CD14-positive monocyte (primary cell): ENCODE data around the gene PLSCR4. TPM values are rescaled to one million over a fixed set of nuclear protein-coding genes. Genes with fewer than 3 reads are reported as not detected.

Experiments used
- DNase-seq, 3 donors: peaks; one replicate each; pipeline ENCODE4 v3.0.0-alpha.2; 2011 to 2022
- H2AFZ ChIP-seq: 2 replicates; pipeline ENCODE4 v1.6.0; 2012; ENCODE audit warnings: mild to moderate bottlenecking, low read depth, low read length, inconsistent platforms; ENCODE audit not compliant: insufficient read depth, poor library complexity, severe bottlenecking
- H3K27ac ChIP-seq, 2 donors: 1 replicate in 1 of 2; 2 replicates in 1 of 2; pipeline ENCODE4 v1.5.1; 2012 to 2013; ENCODE audit warnings: low read length in 2 of 2, control low read depth in 1 of 2, inconsistent platforms in 1 of 2, low read depth in 1 of 2, mild to moderate bottlenecking in 1 of 2
- H3K27me3 ChIP-seq, 2 donors: one replicate each; pipeline versions ENCODE4 v1.6.0 to v1.6.1; 2011 to 2013; ENCODE audit warnings: low read length in 2 of 2; ENCODE audit not compliant: control insufficient read depth in 2 of 2, insufficient read depth in 2 of 2
- H3K36me3 ChIP-seq, 2 donors: replicated peaks in 1 of 2; 1 replicate in 1 of 2; 2 replicates in 1 of 2; pipeline versions ENCODE4 v1.5.1 to v1.6.1; 2012 to 2013; ENCODE audit warnings: low read length in 2 of 2, control low read depth in 1 of 2, inconsistent platforms in 1 of 2, mild to moderate bottlenecking in 1 of 2; ENCODE audit not compliant: insufficient read depth in 2 of 2, control insufficient read depth in 1 of 2
- H3K4me1 ChIP-seq, 2 donors: 1 replicate in 1 of 2; 2 replicates in 1 of 2; pipeline versions ENCODE4 v1.5.1 to v1.6.1; 2012 to 2013; ENCODE audit warnings: low read length in 2 of 2, control low read depth in 1 of 2, inconsistent platforms in 1 of 2, mild to moderate bottlenecking in 1 of 2, moderate library complexity in 1 of 2; ENCODE audit not compliant: insufficient read depth in 2 of 2, control insufficient read depth in 1 of 2
- H3K4me2 ChIP-seq: replicated peaks from 2 replicates; pipeline ENCODE3; 2012; ENCODE audit warnings: low read length, moderate library complexity, mild to moderate bottlenecking; ENCODE audit not compliant: poor library complexity, severe bottlenecking; ENCODE audit errors: extremely low read depth
- H3K4me3 ChIP-seq, 3 experiments: fragments of 200-600 bp in 1 of 3; sonication (generic) in 1 of 3; replicated peaks in 1 of 3; 1 replicate in 2 of 3; 2 replicates in 1 of 3; pipeline ENCODE4 v1.5.1; 2011 to 2013; ENCODE audit warnings: low read length in 3 of 3, mild to moderate bottlenecking in 3 of 3, control low read depth in 2 of 3, low read depth in 2 of 3, inconsistent platforms in 1 of 3, moderate library complexity in 1 of 3
- H3K79me2 ChIP-seq: 2 replicates; pipeline ENCODE4 v1.6.0; 2012; ENCODE audit warnings: mild to moderate bottlenecking, control low read depth, inconsistent platforms, low read length, moderate library complexity; ENCODE audit not compliant: insufficient read depth
- H3K9ac ChIP-seq: 2 replicates; pipeline ENCODE4 v1.6.0; 2017; ENCODE audit warnings: low read length, mild to moderate bottlenecking; ENCODE audit not compliant: insufficient read depth, poor library complexity, severe bottlenecking
- H3K9me3 ChIP-seq, 2 donors: replicated peaks in 1 of 2; 1 replicate in 1 of 2; 2 replicates in 1 of 2; pipeline versions ENCODE4 v1.5.1 to v1.6.1; 2012 to 2013; ENCODE audit warnings: low read length in 2 of 2, control low read depth in 1 of 2; ENCODE audit not compliant: control insufficient read depth in 1 of 2, insufficient read depth in 1 of 2
- H4K20me1 ChIP-seq: 2 replicates; pipeline ENCODE4 v1.6.0; 2012; ENCODE audit warnings: mild to moderate bottlenecking, low read length, control low read depth, moderate library complexity; ENCODE audit not compliant: insufficient read depth
- H3K27ac Mint-ChIP-seq, 7 donors: one replicate each; pipeline ENCODE4 v1.8.0; 2020; ENCODE audit warnings: mild to moderate bottlenecking in 7 of 7, mixed read lengths in 7 of 7, moderate library complexity in 6 of 7, inconsistent platforms in 2 of 7
- H3K27me3 Mint-ChIP-seq, 3 donors: one replicate each; pipeline ENCODE4 v1.8.0; 2021 to 2022; ENCODE audit warnings: low read depth in 3 of 3, mild to moderate bottlenecking in 3 of 3, mixed read lengths in 3 of 3, moderate library complexity in 3 of 3, inconsistent platforms in 1 of 3
- H3K36me3 Mint-ChIP-seq, 2 donors: one replicate each; pipeline ENCODE4 v1.8.0; 2020; ENCODE audit warnings: mixed read lengths in 2 of 2, inconsistent platforms in 1 of 2, mild to moderate bottlenecking in 1 of 2
- H3K4me1 Mint-ChIP-seq: one replicate; pipeline ENCODE4 v1.8.0; 2020; ENCODE audit warnings: mild to moderate bottlenecking, mixed read lengths
- H3K4me3 Mint-ChIP-seq, 2 donors: one replicate each; pipeline ENCODE4 v1.8.0; 2020; ENCODE audit warnings: mild to moderate bottlenecking in 2 of 2, mixed read lengths in 2 of 2, moderate library complexity in 1 of 2
- H3K9me3 Mint-ChIP-seq, 7 donors: one replicate each; pipeline ENCODE4 v1.8.0; 2020 to 2022; ENCODE audit warnings: mixed read lengths in 7 of 7, mild to moderate bottlenecking in 6 of 7, moderate library complexity in 6 of 7, inconsistent platforms in 2 of 7
- WGBS: methylation state at CpG from one replicate; pipeline ENCODE4 v1.1.5; 2013; ENCODE audit warnings: missing lambda C conversion rate; ENCODE audit not compliant: insufficient coverage; 5-methylcytosine and 5-hydroxymethylcytosine counted together
- intact Hi-C, 2 donors: fragments of 100-400 bp; cut with micrococcal nuclease; formaldehyde crosslinking; loops; one replicate each; pipeline versions ENCODE4 v1.15.0 to v1.15.1; 2023
- polyA plus RNA-seq, 3 donors: library from polyadenylated mRNA; depleted of rRNA in 1 of 3; unstranded in 2 of 3; stranded (reverse) in 1 of 3; fragments of 300-500 nt in 2 of 3; fragments of >200 nt in 1 of 3; fragmentation: Illumina TruSeq in 2 of 3; gene quantifications; 1 replicate in 2 of 3; 2 replicates in 1 of 3; pipeline ENCODE4 v1.2.3, GENCODE V29; 2012 to 2021
- TF ChIP-seq, protein P1 (sequence below): fragments of 200-600 bp; IDR thresholded peaks from one replicate; pipeline ENCODE4 v1.8.0; 2022; ENCODE audit warnings: antibody characterized with exemption, mild to moderate bottlenecking

PLSCR4 gene
- polyA plus RNA-seq, 3 donors, result 0.05 TPM; not detected in 2

DNA sequence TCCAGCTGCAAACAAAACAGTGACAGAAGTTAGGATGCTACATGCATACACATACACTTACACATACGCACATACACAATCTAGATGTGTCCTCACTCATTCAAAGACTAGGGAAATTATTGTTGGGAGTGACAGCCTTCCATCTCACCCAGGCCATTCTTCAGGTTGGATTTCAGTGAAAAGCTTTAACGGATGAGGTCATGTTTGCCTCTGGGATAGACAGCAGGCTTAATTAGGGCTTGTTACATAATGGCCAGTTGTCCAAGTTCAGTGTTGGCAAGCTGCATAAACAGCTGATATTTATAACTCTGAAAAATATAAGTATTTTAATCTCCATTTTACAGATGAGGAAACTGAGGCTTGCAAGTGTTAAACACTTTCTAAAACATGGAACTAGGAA, 54.1 kb downstream of the PLSCR4 start:
- Histone ChIP-seq H3K9me3 (no peaks in the 10 kb centered on the region), H3K36me3 (no peaks in the 10 kb centered on the region), H3K27ac (no peak overlapping the region), H3K9ac (no peak overlapping the region), H4K20me1 (no peaks in the 10 kb centered on the region), H3K4me2 (no peak overlapping the region), H3K4me1 (no peaks in the 10 kb centered on the region), H3K27me3 (no peaks in the 10 kb centered on the region), H3K4me3 (no peak overlapping the region), H2AFZ (no peak overlapping the region), H3K79me2 (no peaks in the 10 kb centered on the region)
- intact Hi-C loops, result no loop called here
- no CpG with 5 or more reads among the region's 2 CpGs for WGBS
- TF ChIP-seq, protein P1, sequence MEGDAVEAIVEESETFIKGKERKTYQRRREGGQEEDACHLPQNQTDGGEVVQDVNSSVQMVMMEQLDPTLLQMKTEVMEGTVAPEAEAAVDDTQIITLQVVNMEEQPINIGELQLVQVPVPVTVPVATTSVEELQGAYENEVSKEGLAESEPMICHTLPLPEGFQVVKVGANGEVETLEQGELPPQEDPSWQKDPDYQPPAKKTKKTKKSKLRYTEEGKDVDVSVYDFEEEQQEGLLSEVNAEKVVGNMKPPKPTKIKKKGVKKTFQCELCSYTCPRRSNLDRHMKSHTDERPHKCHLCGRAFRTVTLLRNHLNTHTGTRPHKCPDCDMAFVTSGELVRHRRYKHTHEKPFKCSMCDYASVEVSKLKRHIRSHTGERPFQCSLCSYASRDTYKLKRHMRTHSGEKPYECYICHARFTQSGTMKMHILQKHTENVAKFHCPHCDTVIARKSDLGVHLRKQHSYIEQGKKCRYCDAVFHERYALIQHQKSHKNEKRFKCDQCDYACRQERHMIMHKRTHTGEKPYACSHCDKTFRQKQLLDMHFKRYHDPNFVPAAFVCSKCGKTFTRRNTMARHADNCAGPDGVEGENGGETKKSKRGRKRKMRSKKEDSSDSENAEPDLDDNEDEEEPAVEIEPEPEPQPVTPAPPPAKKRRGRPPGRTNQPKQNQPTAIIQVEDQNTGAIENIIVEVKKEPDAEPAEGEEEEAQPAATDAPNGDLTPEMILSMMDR, result no peak
- H3K9me3 Mint-ChIP-seq, result no peaks in the 10 kb centered on the region
- no peak overlapping the region for H3K4me3 Mint-ChIP-seq
- H3K27me3 Mint-ChIP-seq, result no peaks in the 10 kb centered on the region
- no peaks in the 10 kb centered on the region for H3K36me3 Mint-ChIP-seq
- DNase-seq, result no peak
- H3K27ac Mint-ChIP-seq, result no peak overlapping the region
- no peaks in the 10 kb centered on the region for H3K4me1 Mint-ChIP-seq

DNA sequence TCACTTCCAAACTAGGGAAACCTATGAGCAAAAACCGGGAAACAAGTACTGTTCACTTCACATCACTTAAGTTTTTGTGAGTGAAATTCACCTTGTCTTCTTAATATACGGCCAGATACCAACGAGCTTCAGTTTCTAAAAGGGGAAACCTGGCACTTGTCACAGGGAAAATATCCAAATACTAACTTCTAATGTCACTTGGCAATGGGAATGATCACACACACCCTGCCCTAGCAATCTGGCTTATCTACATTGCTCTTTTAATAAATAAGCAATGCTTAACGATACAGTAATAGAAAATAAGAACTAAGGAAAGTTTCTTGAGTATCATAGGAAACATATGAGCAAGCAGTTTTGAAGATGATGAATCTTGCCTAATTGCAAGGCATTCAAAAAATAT, 55.3 kb downstream of the PLSCR4 start:
- no peaks in the 10 kb centered on the region for H3K79me2 ChIP-seq
- H3K4me1 ChIP-seq, result no peaks in the 10 kb centered on the region
- H3K27ac Mint-ChIP-seq, result no peak overlapping the region
- H3K36me3 ChIP-seq, result no peaks in the 10 kb centered on the region
- H4K20me1 ChIP-seq, result no peaks in the 10 kb centered on the region
- H3K27ac ChIP-seq, result no peak overlapping the region
- H3K9me3 Mint-ChIP-seq, result no peaks in the 10 kb centered on the region
- H3K27me3 ChIP-seq, result no peaks in the 10 kb centered on the region
- intact Hi-C loops, result no loop called here
- no peak overlapping the region for H2AFZ ChIP-seq
- H3K36me3 Mint-ChIP-seq, result no peaks in the 10 kb centered on the region
- no CpG with 5 or more reads among the region's 4 CpGs for WGBS
- TF ChIP-seq, protein P1, result no peak
- H3K9me3 ChIP-seq, result no peaks in the 10 kb centered on the region
- no peaks in the 10 kb centered on the region for H3K27me3 Mint-ChIP-seq
- no peak for DNase-seq
- no peak overlapping the region for H3K4me3 ChIP-seq
- no peak overlapping the region for H3K4me2 ChIP-seq
- no peaks in the 10 kb centered on the region for H3K4me1 Mint-ChIP-seq
- no peak overlapping the region for H3K4me3 Mint-ChIP-seq
- H3K9ac ChIP-seq, result no peak overlapping the region
